ENCODE data around the gene ZNF436.

ZNF436 gene

GRCh38 chr1:23352096-23352695 is 17.4 kb downstream of the ZNF436 start:
- TF ChIP-seq CTCF (IDR thresholded peaks at IDR 0.05; ENCODE audit: low read depth, low read length), result no peak
- Histone ChIP-seq H3K9me3 (no peaks in the 10 kb centered on the region), H3K36me3 (no peaks in the 10 kb centered on the region), H3K4me1 (no peaks in the 10 kb centered on the region), H3K4me3 (ENCODE audit: low read depth, low read length) (no peak overlapping the region), H3K27me3 (no peaks in the 10 kb centered on the region)
- no peak for DNase-seq

GRCh38 chr1:23345920-23346319 is 23.7 kb downstream of the ZNF436 start:
- H3K4me3 ChIP-seq (ENCODE audit: low read depth, low read length), result no peak overlapping the region
- H3K27me3 ChIP-seq, result no peaks in the 10 kb centered on the region
- DNase-seq, result no peak
- H3K4me1 ChIP-seq, result no peaks in the 10 kb centered on the region
- no peaks in the 10 kb centered on the region for H3K36me3 ChIP-seq
- TF ChIP-seq CTCF (IDR thresholded peaks at IDR 0.05; ENCODE audit: low read depth, low read length), result no peak
- H3K9me3 ChIP-seq, result no peaks in the 10 kb centered on the region

GRCh38 chr1:23344987-23345472 is 24.6 kb downstream of the ZNF436 start:
- peak; percentile 45 for DNase-seq
- H3K4me1 ChIP-seq, result no peaks in the 10 kb centered on the region
- peak overlapping the region; percentile 68 for H3K4me3 ChIP-seq (ENCODE audit: low read depth, low read length)
- no peak for TF ChIP-seq CTCF (IDR thresholded peaks at IDR 0.05; ENCODE audit: low read depth, low read length)
- no peaks in the 10 kb centered on the region for H3K9me3 ChIP-seq
- peaks cover 3% of the 10 kb centered on the region; the same call in 1 of the 2 replicates for H3K36me3 ChIP-seq
- no peaks in the 10 kb centered on the region for H3K27me3 ChIP-seq

- Histone ChIP-seq H3K36me3 (peaks cover 3% of the 10 kb centered on the region; the same call in 1 of the 2 replicates), H3K4me3 (ENCODE audit: low read depth, low read length) (peak within 1 kb of the TSS; percentile 69), H3K9me3 (no peaks in the 10 kb centered on the region), H3K4me1 (no peaks in the 10 kb centered on the region), H3K27me3 (no peaks in the 10 kb centered on the region)
- TF ChIP-seq CTCF (IDR thresholded peaks at IDR 0.05; ENCODE audit: low read depth, low read length), result no peak
- peak; percentile 98 for DNase-seq
Observed at GRCh38 chr1:23344111-23344986, 25.3 kb downstream of the ZNF436 start, which contains the start of gene HNRNPR. Gene HNRNPR, minus strand, starts transcription at chr1:23344284. Its CDS starts 3,276 bp downstream, at chr1:23341008.

GRCh38 chr1:23343221-23344110 is 26.2 kb downstream of the ZNF436 start:
- no peaks in the 10 kb centered on the region for H3K27me3 ChIP-seq
- H3K4me3 ChIP-seq (ENCODE audit: low read depth, low read length), result peak overlapping the region; percentile 69
- no peak for TF ChIP-seq CTCF (IDR thresholded peaks at IDR 0.05; ENCODE audit: low read depth, low read length)
- H3K9me3 ChIP-seq, result no peaks in the 10 kb centered on the region
- H3K36me3 ChIP-seq, result peaks cover 3% of the 10 kb centered on the region
- no peak for DNase-seq
- no peaks in the 10 kb centered on the region for H3K4me1 ChIP-seq
